Measurements from ENCODE around the gene APBA2. TPM values are rescaled to one million over a fixed set of nuclear protein-coding genes. Genes with fewer than 3 reads are reported as not detected.

Gene APBA2
- total and polyA plus RNA-seq, 10 of the 15 experiments (the other 5 are each of a cell fraction or from before 2014, with no cell fraction given) = 0.06 to 0.26 (median 0.07) TPM; not detected in 7

DNA sequence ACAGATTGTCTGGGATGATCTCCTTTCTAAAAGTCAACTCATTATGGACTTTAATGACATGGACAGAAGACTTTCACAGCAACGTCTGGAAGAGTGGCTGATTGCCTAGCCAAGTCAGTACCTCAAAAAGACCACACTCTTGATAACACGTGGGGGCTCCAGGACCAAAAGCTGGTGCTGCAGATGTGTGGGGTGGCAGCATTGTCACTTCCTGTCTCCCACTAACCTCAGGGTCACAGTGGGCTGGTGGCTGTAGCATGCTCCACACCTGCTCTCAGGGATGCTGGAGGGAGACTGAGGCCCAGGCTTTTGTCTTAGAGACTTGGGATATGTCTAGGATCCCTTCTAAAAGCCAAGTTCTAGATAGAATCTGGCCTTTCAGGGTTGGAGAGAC is 118.1 kb downstream of the APBA2 start (continued):
- TF ChIP-seq, protein P1, sequence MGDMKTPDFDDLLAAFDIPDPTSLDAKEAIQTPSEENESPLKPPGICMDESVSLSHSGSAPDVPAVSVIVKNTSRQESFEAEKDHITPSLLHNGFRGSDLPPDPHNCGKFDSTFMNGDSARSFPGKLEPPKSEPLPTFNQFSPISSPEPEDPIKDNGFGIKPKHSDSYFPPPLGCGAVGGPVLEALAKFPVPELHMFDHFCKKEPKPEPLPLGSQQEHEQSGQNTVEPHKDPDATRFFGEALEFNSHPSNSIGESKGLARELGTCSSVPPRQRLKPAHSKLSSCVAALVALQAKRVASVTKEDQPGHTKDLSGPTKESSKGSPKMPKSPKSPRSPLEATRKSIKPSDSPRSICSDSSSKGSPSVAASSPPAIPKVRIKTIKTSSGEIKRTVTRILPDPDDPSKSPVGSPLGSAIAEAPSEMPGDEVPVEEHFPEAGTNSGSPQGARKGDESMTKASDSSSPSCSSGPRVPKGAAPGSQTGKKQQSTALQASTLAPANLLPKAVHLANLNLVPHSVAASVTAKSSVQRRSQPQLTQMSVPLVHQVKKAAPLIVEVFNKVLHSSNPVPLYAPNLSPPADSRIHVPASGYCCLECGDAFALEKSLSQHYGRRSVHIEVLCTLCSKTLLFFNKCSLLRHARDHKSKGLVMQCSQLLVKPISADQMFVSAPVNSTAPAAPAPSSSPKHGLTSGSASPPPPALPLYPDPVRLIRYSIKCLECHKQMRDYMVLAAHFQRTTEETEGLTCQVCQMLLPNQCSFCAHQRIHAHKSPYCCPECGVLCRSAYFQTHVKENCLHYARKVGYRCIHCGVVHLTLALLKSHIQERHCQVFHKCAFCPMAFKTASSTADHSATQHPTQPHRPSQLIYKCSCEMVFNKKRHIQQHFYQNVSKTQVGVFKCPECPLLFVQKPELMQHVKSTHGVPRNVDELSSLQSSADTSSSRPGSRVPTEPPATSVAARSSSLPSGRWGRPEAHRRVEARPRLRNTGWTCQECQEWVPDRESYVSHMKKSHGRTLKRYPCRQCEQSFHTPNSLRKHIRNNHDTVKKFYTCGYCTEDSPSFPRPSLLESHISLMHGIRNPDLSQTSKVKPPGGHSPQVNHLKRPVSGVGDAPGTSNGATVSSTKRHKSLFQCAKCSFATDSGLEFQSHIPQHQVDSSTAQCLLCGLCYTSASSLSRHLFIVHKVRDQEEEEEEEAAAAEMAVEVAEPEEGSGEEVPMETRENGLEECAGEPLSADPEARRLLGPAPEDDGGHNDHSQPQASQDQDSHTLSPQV (IDR thresholded peaks at IDR 0.05) = no peak
- TF ChIP-seq BHLHE40 (IDR thresholded peaks at IDR 0.05; ENCODE audit: borderline replicate concordance in 1 of 2, low read depth in 2 of 2, low read length in 1 of 2) (no peak), YY1 (IDR thresholded peaks at IDR 0.05; ENCODE audit: low read depth, low read length) (no peak)

DNA sequence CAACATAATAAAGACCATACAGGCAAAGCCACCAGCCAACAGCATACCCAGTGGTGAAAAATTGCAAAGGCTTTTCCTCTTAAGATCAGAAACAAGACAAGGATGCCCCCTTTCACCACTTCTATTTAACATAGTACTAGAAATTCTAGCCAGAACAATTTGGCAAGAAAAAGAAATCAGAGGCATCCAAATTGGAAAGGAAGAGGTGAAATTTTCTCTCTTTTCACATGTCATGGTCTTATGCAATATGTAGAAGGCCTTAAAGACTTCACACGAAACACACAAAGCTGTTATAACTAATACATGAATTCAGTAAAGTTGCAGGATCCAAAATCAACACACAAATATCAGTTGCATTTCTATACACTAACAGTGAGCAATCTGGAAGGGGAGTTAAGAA is 120.2 kb downstream of the APBA2 start:
- ChIA-PET CTCF (no interaction called here), POLR2A (no interaction called here), SMC1A (ENCODE audit: uncharacterized antibody, unreplicated experiment) (no interaction called here), RAD21 (ENCODE audit: unreplicated experiment) (no interaction called here)
- no peaks in the 10 kb centered on the region for H3K9me3 ChIP-seq (replicated peaks; ENCODE audit: control insufficient read depth, insufficient read depth, low read length)
- ATAC-seq (no peak), DNase-seq (ENCODE audit: low read depth, low spot score) (no peak), FAIRE-seq (no peak)
- no peaks in the 10 kb centered on the region for H3K4me1 ChIP-seq (ENCODE audit: control insufficient read depth, insufficient read depth, low read length)
- no peak overlapping the region for H3K27ac ChIP-seq (ENCODE audit: control insufficient read depth, insufficient read depth)
- in situ Hi-C loops (cut with MboI) (no loop called here), intact Hi-C loops (cut with micrococcal nuclease; ENCODE audit: unreplicated experiment) (no loop called here)
- H3K4me2 ChIP-seq (ENCODE audit: control insufficient read depth, insufficient read depth) = no peak overlapping the region
- no peaks in the 10 kb centered on the region for H3K79me2 ChIP-seq (ENCODE audit: control insufficient read depth, insufficient read depth, low read length)
- H4K20me1 ChIP-seq (ENCODE audit: control insufficient read depth, insufficient read depth) = no peaks in the 10 kb centered on the region
- no peak overlapping the region for H3K4me3 ChIP-seq
- no peaks in the 10 kb centered on the region for H3K27me3 ChIP-seq (replicated peaks in 1 of 2; ENCODE audit: control insufficient read depth in 2 of 2, insufficient read depth in 2 of 2, low read length in 1 of 2)
- BruUV-seq (replicated peaks) = no TSS peak
- WGBS (ENCODE audit: insufficient coverage, insufficient replicate concordance, low lambda C conversion rate, missing lambda C conversion rate) = 53% methylated on average over 1 of the region's 1 CpG
- no peaks in the 10 kb centered on the region for H3K36me3 ChIP-seq (ENCODE audit: control insufficient read depth in 2 of 2, insufficient read depth in 2 of 2, low read length in 1 of 2)
- no peak overlapping the region for H2AFZ ChIP-seq (ENCODE audit: control insufficient read depth, low read depth, low read length)
- H3K9ac ChIP-seq (ENCODE audit: control insufficient read depth, insufficient read depth, low read length) = no peak overlapping the region
- TF ChIP-seq SRF (IDR thresholded peaks at IDR 0.05; ENCODE audit: low read depth in 2 of 2, low read length in 2 of 2) (no peak), ZNF207 (IDR thresholded peaks at IDR 0.05; ENCODE audit: borderline replicate concordance) (no peak), ZNF217 (IDR thresholded peaks at IDR 0.05) (no peak), EP300 (IDR thresholded peaks at IDR 0.05; ENCODE audit: borderline replicate concordance in 1 of 2, control insufficient read depth in 1 of 2, low read depth in 2 of 2, low read length in 2 of 2) (no peak), FOXM1 (IDR thresholded peaks at IDR 0.05; ENCODE audit: low read depth, low read length) (no peak), ZSCAN29 (IDR thresholded peaks at IDR 0.05) (no peak), PML (IDR thresholded peaks at IDR 0.05; ENCODE audit: low read length) (no peak), NFIC (IDR thresholded peaks at IDR 0.05; ENCODE audit: low read depth, low read length) (no peak), KAT2A (conservative IDR thresholded peaks at IDR 0.05; ENCODE audit: control insufficient read depth, low read depth, low read length) (no peak), RAD51 (IDR thresholded peaks at IDR 0.05) (no peak), BRCA1 (IDR thresholded peaks at IDR 0.05; ENCODE audit: low read depth, low read length) (no peak)
- TF ChIP-seq, protein P2, sequence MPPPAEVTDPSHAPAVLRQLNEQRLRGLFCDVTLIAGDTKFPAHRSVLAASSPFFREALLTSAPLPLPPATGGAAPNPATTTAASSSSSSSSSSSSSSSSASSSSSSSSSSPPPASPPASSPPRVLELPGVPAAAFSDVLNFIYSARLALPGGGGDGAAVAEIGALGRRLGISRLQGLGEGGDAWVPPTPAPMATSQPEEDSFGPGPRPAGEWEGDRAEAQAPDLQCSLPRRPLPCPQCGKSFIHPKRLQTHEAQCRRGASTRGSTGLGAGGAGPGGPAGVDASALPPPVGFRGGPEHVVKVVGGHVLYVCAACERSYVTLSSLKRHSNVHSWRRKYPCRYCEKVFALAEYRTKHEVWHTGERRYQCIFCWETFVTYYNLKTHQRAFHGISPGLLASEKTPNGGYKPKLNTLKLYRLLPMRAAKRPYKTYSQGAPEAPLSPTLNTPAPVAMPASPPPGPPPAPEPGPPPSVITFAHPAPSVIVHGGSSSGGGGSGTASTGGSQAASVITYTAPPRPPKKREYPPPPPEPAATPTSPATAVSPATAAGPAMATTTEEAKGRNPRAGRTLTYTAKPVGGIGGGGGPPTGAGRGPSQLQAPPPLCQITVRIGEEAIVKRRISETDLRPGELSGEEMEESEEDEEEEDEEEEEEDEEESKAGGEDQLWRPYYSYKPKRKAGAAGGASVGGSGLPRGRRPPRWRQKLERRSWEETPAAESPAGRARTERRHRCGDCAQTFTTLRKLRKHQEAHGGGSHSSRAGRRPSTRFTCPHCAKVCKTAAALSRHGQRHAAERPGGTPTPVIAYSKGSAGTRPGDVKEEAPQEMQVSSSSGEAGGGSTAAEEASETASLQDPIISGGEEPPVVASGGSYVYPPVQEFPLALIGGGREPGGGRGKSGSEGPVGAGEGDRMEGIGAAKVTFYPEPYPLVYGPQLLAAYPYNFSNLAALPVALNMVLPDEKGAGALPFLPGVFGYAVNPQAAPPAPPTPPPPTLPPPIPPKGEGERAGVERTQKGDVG (CRISPR knock-in tag; IDR thresholded peaks at IDR 0.05) = no peak
- TF ChIP-seq, protein P3, sequence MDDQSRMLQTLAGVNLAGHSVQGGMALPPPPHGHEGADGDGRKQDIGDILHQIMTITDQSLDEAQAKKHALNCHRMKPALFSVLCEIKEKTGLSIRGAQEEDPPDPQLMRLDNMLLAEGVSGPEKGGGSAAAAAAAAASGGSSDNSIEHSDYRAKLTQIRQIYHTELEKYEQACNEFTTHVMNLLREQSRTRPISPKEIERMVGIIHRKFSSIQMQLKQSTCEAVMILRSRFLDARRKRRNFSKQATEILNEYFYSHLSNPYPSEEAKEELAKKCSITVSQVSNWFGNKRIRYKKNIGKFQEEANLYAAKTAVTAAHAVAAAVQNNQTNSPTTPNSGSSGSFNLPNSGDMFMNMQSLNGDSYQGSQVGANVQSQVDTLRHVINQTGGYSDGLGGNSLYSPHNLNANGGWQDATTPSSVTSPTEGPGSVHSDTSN (IDR thresholded peaks at IDR 0.05; ENCODE audit: insufficient replicate concordance, low read depth, low read length) = no peak
